GM08714 (cell line): ENCODE data around the gene OR1A1.
"Not testable (repeated sequence)": the region's sequence is repeated elsewhere in the genome, so short reads cannot be mapped to it uniquely, and the experiment has no call there.

ENCODE experiments used
- H3K4me3 ChIP-seq: fragments of 200-500 bp; sonication (Bioruptor generic); 2 replicates; pipeline ENCODE4 v1.5.1; 2014; ENCODE audit warnings: mild to moderate bottlenecking, low read length, inconsistent platforms
- ZNF274 ChIP-seq: IDR thresholded peaks from 2 replicates; pipeline ENCODE4 v1.6.1; 2012; ENCODE audit warnings: mild to moderate bottlenecking, low read depth, low read length

OR1A1 gene, protein sequence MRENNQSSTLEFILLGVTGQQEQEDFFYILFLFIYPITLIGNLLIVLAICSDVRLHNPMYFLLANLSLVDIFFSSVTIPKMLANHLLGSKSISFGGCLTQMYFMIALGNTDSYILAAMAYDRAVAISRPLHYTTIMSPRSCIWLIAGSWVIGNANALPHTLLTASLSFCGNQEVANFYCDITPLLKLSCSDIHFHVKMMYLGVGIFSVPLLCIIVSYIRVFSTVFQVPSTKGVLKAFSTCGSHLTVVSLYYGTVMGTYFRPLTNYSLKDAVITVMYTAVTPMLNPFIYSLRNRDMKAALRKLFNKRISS

GRCh38 chr17:3207367-3207766 lies at the start of gene OR1A1:
Gene OR1A1, plus strand, starts transcription at chr17:3207667. Its CDS starts 7,954 bp downstream, at chr17:3215621.
- H3K4me3 ChIP-seq: no peak within 1 kb of the TSS
- no peak for TF ChIP-seq ZNF274

GRCh38 chr17:3167574-3167973 lies 39.9 kb upstream of the OR1A1 start:
- no peak overlapping the region for H3K4me3 ChIP-seq
- TF ChIP-seq ZNF274: no peak

- no peak overlapping the region for H3K4me3 ChIP-seq
- no peak for TF ChIP-seq ZNF274
Observed at GRCh38 chr17:3189961-3190360, 17.5 kb upstream of the OR1A1 start.

GRCh38 chr17:3197219-3197618 lies 10.2 kb upstream of the OR1A1 start, which contains the start of gene OR1A2:
Gene OR1A2, plus strand, starts transcription at chr17:3197519. Its CDS starts 0 bp downstream, at chr17:3197519.
- TF ChIP-seq ZNF274: no peak
- H3K4me3 ChIP-seq: no peak within 1 kb of the TSS

- H3K4me3 ChIP-seq: no peak overlapping the region
- no peak for TF ChIP-seq ZNF274
Observed at GRCh38 chr17:3208484-3208883, 1.0 kb downstream of the OR1A1 start.

- TF ChIP-seq ZNF274: no peak
Observed at GRCh38 chr17:3213001-3213400, 5.5 kb downstream of the OR1A1 start.

DNA sequence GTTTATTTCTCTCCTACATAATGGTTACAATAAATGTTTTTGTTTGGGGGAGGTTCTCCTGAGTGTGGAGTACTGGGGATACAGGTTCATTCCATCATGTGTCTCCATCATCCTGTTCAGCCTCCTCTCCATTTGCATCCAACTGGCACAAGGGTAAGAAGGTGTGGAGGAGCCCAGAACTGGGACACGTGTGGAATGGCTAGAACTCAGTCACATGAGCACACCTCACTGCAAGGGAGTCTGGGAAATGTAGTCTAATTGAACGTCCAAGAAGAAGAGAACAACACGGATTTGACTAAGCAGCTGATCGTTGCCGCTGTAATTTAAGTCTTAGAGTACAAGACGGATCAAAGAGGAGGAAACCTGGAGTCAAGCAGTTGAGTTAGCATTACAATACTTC lies 6.1 kb downstream of the OR1A1 start:
- no peak for TF ChIP-seq ZNF274
- no peak overlapping the region for H3K4me3 ChIP-seq

More at GRCh38 chr17:3213001-3213400, 5.5 kb downstream of the OR1A1 start:
- H3K4me3 ChIP-seq: no peak overlapping the region

DNA sequence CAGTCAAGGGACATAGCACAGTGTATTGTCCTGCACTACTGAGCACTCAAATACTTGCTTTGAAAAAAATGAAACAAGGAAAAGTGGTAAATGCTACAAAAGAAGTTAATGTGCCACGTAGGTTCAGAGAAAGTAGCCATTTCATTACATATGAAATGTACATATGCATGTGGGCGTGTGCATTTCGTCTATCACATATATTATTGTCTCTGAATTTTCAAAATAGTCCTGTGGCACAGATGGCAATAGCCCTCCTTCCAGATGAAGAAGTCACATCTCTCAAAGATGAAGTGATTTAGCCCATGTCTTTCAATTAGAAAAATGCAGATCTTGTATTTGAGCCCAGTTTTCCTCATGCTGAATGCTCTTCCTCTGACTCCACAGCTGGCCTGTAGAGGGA lies 12.5 kb downstream of the OR1A1 start:
- H3K4me3 ChIP-seq: not testable (repeated sequence)

DNA sequence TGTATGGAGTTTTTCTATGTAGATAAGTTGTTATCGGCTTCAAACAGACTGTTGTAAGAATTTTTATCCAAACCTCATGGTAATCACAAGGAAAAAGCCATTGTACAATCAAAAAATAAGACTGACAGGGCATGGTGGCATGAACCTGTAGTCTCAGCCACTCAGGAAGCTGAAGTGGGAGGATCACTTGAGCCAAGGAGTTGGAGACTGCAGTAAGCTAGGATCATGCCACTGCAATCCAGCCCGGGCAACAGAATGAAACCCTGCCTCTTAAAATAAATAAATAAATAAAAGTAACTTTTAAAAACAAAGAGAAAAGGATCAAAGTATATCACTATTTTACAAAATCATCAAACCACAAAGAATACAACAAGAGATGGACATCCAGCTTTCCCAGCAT lies 14.4 kb downstream of the OR1A1 start:
- no peak overlapping the region for H3K4me3 ChIP-seq
- no peak for TF ChIP-seq ZNF274

GRCh38 chr17:3222505-3222904 lies 15.0 kb downstream of the OR1A1 start:
- TF ChIP-seq ZNF274: no peak
- H3K4me3 ChIP-seq: no peak overlapping the region

- not testable (repeated sequence) for H3K4me3 ChIP-seq
Observed at GRCh38 chr17:3224721-3225352, 17.4 kb downstream of the OR1A1 start.

DNA sequence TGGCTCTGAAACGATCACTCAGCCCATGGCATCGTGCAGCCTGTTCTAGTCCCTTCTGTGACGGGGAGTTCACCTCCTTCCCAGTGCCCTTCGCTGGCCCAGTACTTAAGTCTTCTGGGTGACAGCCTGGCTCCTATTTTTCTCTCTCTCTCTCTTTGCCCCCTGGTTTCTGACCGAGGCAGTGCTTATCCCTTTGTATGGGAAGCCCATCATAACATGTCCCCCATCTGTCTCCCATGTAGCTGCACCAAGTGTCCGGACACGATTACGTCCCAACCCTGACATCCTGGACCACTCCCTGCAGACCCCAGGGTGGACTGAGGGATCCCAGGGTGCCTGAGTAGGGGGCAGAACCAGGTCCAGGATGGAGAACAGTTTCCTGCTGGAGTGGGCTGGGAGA lies 24.8 kb downstream of the OR1A1 start:
- not testable (repeated sequence) for H3K4me3 ChIP-seq

- not testable (repeated sequence) for H3K4me3 ChIP-seq
Observed at GRCh38 chr17:3238685-3239084, 31.2 kb downstream of the OR1A1 start.

DNA sequence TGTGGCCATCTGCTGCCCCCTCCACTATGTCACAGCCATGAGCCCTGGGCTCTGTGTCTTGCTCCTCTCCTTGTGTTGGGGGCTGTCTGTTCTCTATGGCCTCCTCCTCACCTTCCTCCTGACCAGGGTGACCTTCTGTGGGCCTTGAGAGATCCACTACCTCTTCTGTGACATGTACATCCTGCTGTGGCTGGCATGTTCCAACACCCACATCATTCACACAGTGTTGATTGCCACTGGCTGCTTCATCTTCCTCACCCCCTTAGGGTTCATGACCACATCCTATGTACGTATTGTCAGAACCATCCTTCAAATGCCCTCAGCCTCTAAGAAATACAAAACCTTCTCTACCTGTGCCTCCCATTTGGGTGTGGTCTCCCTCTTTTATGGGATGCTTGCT lies 33.6 kb downstream of the OR1A1 start:
- H3K4me3 ChIP-seq: not testable (repeated sequence)

DNA sequence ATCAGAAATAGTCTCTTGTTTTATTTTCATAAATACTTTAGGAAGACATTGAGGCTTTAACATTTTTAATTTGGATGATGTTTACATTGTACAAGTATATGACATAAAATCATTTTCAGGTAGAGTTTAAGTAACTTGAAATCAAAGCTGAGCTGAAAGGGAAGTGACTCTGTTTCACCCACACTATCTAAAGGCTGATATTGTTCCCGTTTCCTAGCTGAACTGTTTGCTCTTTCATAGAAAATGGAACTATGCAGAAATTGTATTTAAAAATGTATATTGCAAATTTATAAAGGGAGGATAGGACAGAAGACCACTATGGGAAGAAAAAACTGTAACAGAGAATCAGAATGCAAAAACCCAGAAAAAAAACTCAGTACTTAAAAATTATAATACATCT lies 37.4 kb downstream of the OR1A1 start:
- not testable (repeated sequence) for H3K4me3 ChIP-seq

GRCh38 chr17:3249013-3249412 lies 41.5 kb downstream of the OR1A1 start:
- H3K4me3 ChIP-seq: not testable (repeated sequence)

DNA sequence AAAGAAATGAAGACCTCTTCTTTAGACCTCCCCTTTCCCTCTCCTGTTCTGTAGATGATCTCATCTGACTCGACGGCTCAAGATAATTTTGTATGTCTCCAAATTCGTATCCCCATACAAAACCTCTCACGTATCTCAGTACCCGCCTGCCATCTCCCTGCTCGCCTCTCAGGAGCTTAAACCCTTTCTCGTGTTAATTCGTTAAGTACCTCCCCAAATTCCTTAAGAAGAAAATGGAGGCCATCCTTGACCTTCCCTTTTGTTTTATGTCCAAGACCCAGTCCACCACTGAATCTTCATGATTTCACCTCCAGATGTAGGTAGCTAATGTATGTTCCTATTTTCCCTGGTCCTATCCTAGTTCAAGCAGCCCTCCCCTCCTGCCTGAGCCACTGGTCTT lies 49.1 kb downstream of the OR1A1 start:
- TF ChIP-seq ZNF274: no peak
- H3K4me3 ChIP-seq: no peak overlapping the region
